ENCODE measurements around the gene CPNE6.
A peak's percentile ranks its signal among the peaks of the same experiment; 100 is the strongest.

Gene CPNE6

DNA sequence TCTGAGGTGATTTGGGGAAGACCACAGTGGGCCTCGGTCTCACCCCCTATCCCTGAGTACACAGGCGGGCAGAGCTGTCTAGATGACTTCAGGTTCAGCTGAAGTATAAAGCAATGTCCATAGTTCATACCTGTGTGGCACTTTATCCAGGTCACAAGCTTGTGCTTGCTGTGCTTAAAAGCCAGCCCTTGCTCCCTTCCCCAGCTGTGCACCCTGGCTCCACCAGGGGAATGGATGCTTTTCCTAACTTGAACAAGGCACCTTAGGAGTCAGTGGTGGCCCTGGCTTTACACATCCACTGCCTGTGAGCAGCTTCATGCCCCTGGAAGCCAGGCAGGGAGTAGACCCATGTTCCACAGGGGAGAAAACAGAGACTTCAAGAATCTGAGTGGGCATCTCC is 14.1 kb upstream of the CPNE6 start:
- H3K36me3 ChIP-seq (ENCODE audit: insufficient read depth, low read length), result no peaks in the 10 kb centered on the region

DNA sequence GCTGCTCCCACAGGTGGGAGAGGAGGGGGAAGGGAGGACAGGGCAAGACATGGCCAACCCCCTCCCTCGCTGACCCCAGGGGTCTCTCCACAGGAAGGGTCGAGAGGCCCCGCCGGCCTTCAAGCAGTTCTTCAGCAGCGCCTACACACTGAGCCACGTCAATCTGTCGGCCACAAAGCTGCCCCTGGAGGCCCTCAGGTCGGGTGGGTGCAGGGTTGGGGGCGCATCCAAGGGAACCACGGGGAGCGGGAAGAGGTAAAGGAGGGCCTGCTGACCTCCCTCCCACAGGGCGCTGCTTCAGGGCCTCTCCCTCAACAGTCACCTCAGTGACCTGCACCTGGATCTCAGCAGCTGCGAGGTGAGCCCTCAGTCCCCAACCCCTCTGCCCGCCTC is 13.5 kb upstream of the CPNE6 start:
- H3K27me3 ChIP-seq (ENCODE audit: insufficient read depth, low read length), result peaks cover under 1% of the 10 kb centered on the region; the same call in 1 of the 2 replicates
- H3K4me1 ChIP-seq (ENCODE audit: insufficient read depth, low read length, severe bottlenecking), result no peaks in the 10 kb centered on the region
- no peak overlapping the region for H3K9ac ChIP-seq (ENCODE audit: low read length)
- no peaks in the 10 kb centered on the region for H3K79me2 ChIP-seq (ENCODE audit: insufficient read depth, low read length)
- no peak overlapping the region for H3K27ac ChIP-seq (ENCODE audit: low read depth, low read length, poor library complexity, severe bottlenecking)
- no peak overlapping the region for H3K4me3 ChIP-seq (ENCODE audit: low read depth, low read length, poor library complexity, severe bottlenecking)
- H3K4me2 ChIP-seq (ENCODE audit: low read length), result no peak overlapping the region
- no peaks in the 10 kb centered on the region for H3K9me3 ChIP-seq (ENCODE audit: low read length)
- no peaks in the 10 kb centered on the region for H4K20me1 ChIP-seq (ENCODE audit: insufficient read depth, low read length)
- no peaks in the 10 kb centered on the region for H3F3A ChIP-seq (ENCODE audit: insufficient read depth, low read length)
- H3K36me3 ChIP-seq (ENCODE audit: insufficient read depth, low read length), result no peaks in the 10 kb centered on the region
- H2AFZ ChIP-seq (ENCODE audit: low read length), result no peak overlapping the region
- TF ChIP-seq EZH2 (IDR thresholded peaks at IDR 0.05; ENCODE audit: borderline replicate concordance, low read length), result no peak
- TF ChIP-seq CTCF (IDR thresholded peaks at IDR 0.05; ENCODE audit: low read length), result no peak
- H3K9me2 ChIP-seq (ENCODE audit: low read depth, low read length), result no peaks in the 10 kb centered on the region

More for the DNA sequence above, 14.1 kb upstream of the CPNE6 start:
- H3K9me3 ChIP-seq (ENCODE audit: low read length), result no peaks in the 10 kb centered on the region
- H3K79me2 ChIP-seq (ENCODE audit: insufficient read depth, low read length), result no peaks in the 10 kb centered on the region
- H3K4me2 ChIP-seq (ENCODE audit: low read length), result no peak overlapping the region
- no peaks in the 10 kb centered on the region for H4K20me1 ChIP-seq (ENCODE audit: insufficient read depth, low read length)
- no peaks in the 10 kb centered on the region for H3K9me2 ChIP-seq (ENCODE audit: low read depth, low read length)
- no peak overlapping the region for H3K4me3 ChIP-seq (ENCODE audit: low read depth, low read length, poor library complexity, severe bottlenecking)
- TF ChIP-seq EZH2 (IDR thresholded peaks at IDR 0.05; ENCODE audit: borderline replicate concordance, low read length) (no peak), CTCF (IDR thresholded peaks at IDR 0.05; ENCODE audit: low read length) (no peak)
- no peak overlapping the region for H3K9ac ChIP-seq (ENCODE audit: low read length)
- H3K4me1 ChIP-seq (ENCODE audit: insufficient read depth, low read length, severe bottlenecking), result peaks cover 6% of the 10 kb centered on the region
- H3F3A ChIP-seq (ENCODE audit: insufficient read depth, low read length), result no peaks in the 10 kb centered on the region
- H3K27ac ChIP-seq (ENCODE audit: low read depth, low read length, poor library complexity, severe bottlenecking), result no peak overlapping the region
- no peak overlapping the region for H2AFZ ChIP-seq (ENCODE audit: low read length)
- peaks cover 4% of the 10 kb centered on the region; the same call in 1 of the 2 replicates for H3K27me3 ChIP-seq (ENCODE audit: insufficient read depth, low read length)

- H2AFZ ChIP-seq (ENCODE audit: low read length), result no peak overlapping the region
- no peak overlapping the region for H3K9ac ChIP-seq (ENCODE audit: low read length)
- no peaks in the 10 kb centered on the region for H3K9me3 ChIP-seq (ENCODE audit: low read length)
- no peak overlapping the region for H3K4me2 ChIP-seq (ENCODE audit: low read length)
- no peaks in the 10 kb centered on the region for H3K36me3 ChIP-seq (ENCODE audit: insufficient read depth, low read length)
- no peak overlapping the region for H3K27ac ChIP-seq (ENCODE audit: low read depth, low read length, poor library complexity, severe bottlenecking)
- no peaks in the 10 kb centered on the region for H3K27me3 ChIP-seq (ENCODE audit: insufficient read depth, low read length)
- H3F3A ChIP-seq (ENCODE audit: insufficient read depth, low read length), result no peaks in the 10 kb centered on the region
- no peaks in the 10 kb centered on the region for H4K20me1 ChIP-seq (ENCODE audit: insufficient read depth, low read length)
- no peaks in the 10 kb centered on the region for H3K9me2 ChIP-seq (ENCODE audit: low read depth, low read length)
- H3K79me2 ChIP-seq (ENCODE audit: insufficient read depth, low read length), result no peaks in the 10 kb centered on the region
- TF ChIP-seq CTCF (IDR thresholded peaks at IDR 0.05; ENCODE audit: low read length), result peak; percentile 93
- TF ChIP-seq EZH2 (IDR thresholded peaks at IDR 0.05; ENCODE audit: borderline replicate concordance, low read length), result no peak
- no peaks in the 10 kb centered on the region for H3K4me1 ChIP-seq (ENCODE audit: insufficient read depth, low read length, severe bottlenecking)
- no peak overlapping the region for H3K4me3 ChIP-seq (ENCODE audit: low read depth, low read length, poor library complexity, severe bottlenecking)
These were observed 13.0 kb upstream of the CPNE6 start for GRCh38 chr14:24058260-24058950.

Data from OCI-LY1 (cell line).